Stimulated activated CD8-positive, alpha-beta memory T cell treated with anti-CD3 and anti-CD28 coated beads, Interleukin-7, amount 100 ng/mL, for 1 hour (primary cell): ENCODE data around the gene CUL1.

Source experiments
- DNase-seq, 2 donors: peaks; one replicate each; pipeline ENCODE4 v3.0.0-alpha.2; 2020; ENCODE audit warnings: low read depth in 2 of 2

Gene CUL1

DNA sequence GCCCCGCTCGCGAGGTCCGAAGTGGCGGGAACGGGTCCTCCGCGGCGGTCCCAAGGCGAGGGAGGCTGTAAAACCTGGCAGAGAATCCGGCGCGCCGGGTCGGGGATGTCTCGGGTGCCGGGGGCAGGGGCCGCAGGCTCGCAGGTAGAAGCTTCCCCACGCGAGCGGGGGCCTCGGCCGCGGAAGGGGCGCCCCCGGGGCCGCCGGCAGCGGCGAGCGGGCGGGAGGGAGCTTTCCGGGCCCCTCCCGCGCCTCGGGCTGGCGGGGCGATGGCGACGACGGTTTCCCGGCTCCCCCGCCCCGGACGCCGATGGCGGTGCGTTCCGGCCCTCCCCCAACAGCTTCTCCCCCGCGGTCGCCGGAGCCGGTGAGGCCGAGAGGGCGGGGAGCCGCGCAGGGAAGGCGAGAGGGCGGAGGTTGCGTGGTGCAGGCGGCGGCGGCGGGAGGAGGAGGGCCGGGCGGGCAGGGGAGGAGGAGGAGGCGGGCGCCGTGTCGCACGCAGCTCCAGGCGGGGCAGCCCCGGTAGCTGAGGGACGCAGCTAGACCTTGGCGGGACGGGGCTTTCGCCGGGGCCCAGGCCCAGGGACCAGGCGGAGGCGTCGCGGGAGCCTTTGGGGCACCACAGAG is at the start of gene CUL1:
Gene CUL1 (plus strand): TSS at position 507 of the 627 bp plus-strand sequence. CDS start 31,220 bp downstream, outside the sequence.
- DNase-seq = peak; percentile 65 to 74

GRCh38 chr7:148650232-148650858 is 48.4 kb upstream of the CUL1 start:
- no peak for DNase-seq

DNA sequence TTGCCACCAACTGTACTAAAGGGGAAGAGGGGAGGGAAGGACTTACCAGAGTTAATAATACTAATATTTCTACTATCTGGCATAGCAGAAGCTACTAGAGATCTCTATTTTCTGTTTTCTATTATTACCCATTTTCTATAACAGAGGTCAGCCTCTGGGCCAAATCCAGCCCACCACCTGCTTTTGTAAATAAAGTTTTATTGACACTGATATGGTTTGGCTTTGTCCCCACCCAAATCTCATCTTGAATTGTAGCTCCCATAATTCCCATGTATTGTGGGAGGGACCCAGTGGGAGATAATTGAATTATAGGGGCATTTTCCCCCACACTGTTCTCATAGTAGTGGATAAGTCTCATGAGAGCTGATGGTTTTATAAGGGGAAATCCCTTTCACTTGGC is 45.9 kb upstream of the CUL1 start:
- DNase-seq = no peak

- DNase-seq = no peak
These were observed 40.8 kb upstream of the CUL1 start for GRCh38 chr7:148657929-148658328.

- no peak for DNase-seq
These were observed 37.2 kb upstream of the CUL1 start for GRCh38 chr7:148661471-148661870.

GRCh38 chr7:148662646-148663045 is 36.1 kb upstream of the CUL1 start:
- DNase-seq = no peak

- no peak for DNase-seq
These were observed 34.4 kb upstream of the CUL1 start for GRCh38 chr7:148664324-148664723.

DNA sequence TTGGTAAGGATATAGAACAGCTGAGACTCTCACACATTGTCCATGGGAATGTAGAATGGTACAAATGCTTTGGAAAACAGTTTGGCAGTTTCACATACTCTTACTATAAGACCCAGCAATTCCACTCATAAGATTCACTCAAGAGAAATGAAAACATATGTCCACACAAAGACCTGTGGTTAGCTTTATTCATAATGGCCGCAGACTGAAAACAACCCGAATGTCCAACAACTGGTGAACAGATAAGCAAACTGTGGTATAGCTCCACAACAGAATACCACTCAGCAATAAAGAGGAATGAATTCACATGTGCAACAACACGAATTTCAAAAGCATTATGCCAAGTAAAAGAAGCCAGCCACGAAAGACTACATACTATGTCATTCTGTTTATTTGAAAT is 33.5 kb upstream of the CUL1 start:
- no peak for DNase-seq

GRCh38 chr7:148669927-148670326 is 28.8 kb upstream of the CUL1 start:
- no peak for DNase-seq

DNA sequence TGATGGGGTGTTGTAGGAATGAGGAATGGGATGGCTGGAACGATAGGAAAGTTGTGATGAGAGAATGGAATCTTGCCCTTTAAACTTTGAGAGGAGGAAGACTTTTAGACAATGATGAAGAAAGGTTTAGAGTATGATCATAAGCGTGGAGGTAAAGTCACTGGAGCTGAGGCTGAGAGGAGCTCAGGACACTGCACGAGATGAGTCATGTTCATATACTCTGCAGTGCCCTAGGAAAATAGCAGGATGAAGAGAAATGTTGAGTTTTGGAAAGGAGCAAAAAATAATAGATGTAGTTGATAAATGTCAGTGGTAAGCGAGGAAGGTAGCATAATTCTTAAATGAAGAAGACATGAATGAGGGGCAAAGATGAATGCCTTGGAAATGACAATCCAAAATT is 28.3 kb upstream of the CUL1 start:
- DNase-seq = no peak

DNA sequence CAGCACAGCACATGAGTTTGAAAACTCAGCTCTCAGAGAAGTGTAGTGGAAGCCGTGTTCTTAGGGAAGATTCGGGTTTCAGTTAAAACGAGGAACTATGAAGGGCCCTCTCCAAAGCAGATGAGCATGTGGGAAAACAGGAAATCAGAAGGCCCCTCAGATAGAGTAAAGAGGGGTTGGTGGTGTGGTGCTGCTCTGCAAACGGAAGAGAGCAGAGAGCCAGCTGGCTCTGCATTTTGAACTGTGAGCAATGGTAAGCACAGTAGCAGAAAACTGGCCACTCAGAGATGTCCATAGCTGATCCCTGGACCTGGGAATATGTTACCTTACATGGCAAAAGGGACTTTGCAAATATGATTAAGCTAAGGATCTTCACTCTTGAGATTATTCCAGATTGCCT is 27.9 kb upstream of the CUL1 start:
- DNase-seq = no peak

GRCh38 chr7:148672041-148672440 is 26.7 kb upstream of the CUL1 start:
- no peak for DNase-seq

DNA sequence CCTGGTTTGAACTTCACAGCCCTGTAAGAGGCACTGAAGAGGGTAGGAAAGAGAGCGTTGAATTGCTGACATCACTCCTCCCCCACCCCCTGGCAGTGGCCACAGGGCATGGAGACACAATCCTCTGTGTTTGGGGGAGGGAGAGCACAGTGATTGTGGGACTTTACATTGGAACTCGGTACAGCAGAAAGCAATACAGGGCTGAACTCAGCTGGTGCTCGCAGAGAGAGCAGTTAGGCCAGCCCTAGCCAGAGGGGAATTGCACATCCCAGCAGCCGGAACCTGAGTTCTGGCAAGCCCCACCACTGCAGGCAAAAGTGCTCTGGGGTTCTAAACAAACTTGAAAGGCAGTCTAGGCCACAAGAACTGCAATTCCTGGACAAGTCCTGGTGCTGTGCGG is 24.0 kb upstream of the CUL1 start:
- no peak for DNase-seq

GRCh38 chr7:148676291-148676690 is 22.4 kb upstream of the CUL1 start:
- no peak for DNase-seq

DNA sequence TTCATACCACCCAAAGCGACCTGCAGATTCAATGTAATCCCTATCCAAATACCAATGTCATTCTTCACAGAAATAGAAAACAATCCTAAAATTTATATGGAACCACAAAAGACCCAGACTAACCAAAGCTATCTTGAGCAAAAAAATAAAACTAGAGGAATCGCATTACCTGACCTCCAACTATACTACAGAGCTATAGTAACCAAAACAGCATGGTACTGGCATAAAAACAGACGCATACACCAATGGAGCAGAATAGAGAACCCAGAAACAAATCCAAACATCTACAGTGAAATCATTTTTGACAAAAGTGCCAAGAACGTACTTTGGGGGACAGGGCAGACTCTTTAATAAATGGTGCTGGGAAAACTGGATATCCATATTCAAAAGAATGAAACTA is 16.9 kb upstream of the CUL1 start:
- DNase-seq = no peak

- no peak for DNase-seq
These were observed 14.3 kb upstream of the CUL1 start for GRCh38 chr7:148684289-148684830.

DNA sequence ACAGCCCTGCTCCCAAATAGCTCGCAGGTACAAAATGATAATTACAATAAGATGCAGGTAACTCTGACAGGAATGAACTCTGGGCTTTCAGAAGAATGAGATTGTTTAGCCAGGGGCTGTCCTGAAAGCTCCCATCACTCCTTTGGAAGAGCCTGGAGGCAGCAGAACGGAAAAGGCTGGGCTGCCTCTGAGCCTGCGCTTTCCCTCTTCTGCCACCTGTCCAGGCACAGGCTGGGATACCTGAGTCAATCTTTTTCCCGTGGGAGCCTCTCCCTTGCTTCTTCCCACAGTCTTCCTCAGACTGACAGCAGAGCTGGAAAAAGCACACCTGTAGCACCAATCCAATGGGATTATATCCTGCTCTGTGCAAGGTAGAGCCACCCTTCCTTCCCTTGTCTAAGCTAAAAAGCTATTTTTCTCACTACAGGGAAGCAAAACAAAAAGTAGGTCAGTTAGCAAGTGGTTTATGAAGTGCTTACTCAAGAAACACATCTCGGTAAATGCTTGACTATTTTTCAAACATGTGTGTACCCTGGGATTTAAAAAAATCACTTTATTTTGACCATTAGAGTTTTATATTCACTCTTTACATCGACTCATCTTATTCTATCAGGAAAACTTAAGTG is 12.3 kb upstream of the CUL1 start:
- no peak for DNase-seq

GRCh38 chr7:148687555-148687954 is 11.1 kb upstream of the CUL1 start:
- DNase-seq = no peak

- no peak for DNase-seq
These were observed 10.2 kb upstream of the CUL1 start for GRCh38 chr7:148688526-148688925.

DNA sequence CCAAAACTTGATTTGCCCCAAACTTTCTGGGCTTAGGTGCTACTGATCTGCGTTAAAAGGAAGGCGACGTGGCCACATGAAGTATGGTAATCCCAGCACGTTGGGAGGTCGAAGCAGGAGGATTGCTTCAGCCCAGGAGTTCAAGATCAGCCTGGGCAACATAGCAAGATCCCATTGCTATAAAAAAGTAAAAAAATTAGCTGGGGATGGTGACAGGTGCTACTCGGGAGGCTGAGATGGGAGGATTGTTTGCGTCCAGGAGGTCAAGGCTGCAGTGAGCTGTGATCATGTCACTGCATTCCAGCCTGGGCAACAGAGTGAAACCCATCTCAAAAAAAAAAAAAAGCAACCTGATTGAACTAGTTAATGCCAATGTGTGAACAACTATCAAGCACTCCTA is 5.1 kb upstream of the CUL1 start:
- DNase-seq = no peak

- DNase-seq = no peak
These were observed 4.1 kb upstream of the CUL1 start for GRCh38 chr7:148694631-148695030.

GRCh38 chr7:148695953-148696352 is 2.8 kb upstream of the CUL1 start:
- no peak for DNase-seq

DNA sequence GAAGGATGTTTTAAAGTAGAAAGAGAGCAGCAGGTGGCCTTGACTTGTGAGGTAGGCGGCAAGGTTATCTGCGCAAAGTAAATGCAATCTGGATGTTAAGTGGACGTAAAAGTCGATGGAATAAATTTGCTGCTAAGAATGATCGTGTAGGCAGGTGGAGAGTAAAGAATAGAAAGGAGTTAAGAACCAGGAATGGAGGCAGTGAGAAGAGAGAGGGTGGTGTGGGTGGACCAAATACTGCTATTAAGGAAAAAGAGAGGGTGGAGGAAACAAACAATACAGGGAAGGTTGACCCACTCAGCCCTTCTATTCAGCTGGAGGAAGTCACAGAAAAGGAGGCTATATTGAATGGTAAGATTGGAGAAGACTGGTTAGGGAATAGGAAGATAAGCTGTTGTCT is 1.9 kb upstream of the CUL1 start:
- DNase-seq = no peak
